Stimulated activated CD8-positive, alpha-beta memory T cell treated with anti-CD3 and anti-CD28 coated beads, Interleukin-15, amount 100 ng/mL, for 1 hour (primary cell): ENCODE results near the gene CEP112.
A peak's percentile ranks its signal among the peaks of the same experiment; 100 is the strongest.

Experiments used
- DNase-seq: peaks from one replicate; pipeline ENCODE4 v3.0.0-alpha.2; 2020; ENCODE audit warnings: low read depth

The CEP112 gene

DNA sequence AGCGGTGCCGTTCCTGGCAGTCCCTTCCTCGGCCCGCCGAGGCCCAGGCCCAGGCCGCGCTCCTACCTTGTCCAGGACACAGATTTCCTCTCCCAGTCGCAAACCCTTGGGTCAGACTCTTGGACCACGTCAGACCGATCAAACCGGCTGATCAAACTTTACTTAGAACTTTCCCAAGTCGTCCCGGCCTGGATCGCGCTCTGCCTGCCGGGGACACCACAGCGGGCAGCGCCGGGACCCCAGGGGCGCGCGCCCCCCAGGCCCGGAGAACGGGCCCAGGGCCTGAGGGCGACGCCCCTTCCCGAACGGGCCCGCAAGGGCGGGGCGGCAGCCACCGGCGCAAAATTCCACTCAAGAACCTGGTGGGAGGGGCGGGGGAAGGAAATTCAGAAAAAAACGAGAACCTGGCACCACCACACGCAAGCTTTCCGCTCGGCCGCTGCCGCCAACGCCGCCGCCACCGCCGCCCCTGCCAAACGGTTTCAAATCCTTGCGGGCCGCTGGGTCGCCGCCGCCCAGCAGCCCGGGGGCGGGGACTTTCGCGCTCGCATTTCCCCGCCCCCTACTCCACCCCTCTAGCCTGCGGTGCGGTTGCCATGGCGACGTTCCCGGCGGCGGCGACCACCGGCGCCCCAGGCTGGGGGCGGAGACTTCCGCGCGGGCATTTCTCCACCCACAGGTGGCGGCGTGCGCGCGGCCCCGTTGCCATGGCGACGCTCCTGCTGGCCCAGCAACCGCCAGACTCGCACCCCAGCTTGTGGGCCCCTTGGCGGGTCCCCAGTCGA is at the start of gene CEP112:
Gene CEP112 (minus strand): TSS at position 541 of the 785 bp plus-strand sequence.
- peak; percentile 77 for DNase-seq

GRCh38 chr17:66240630-66241029 is 48.7 kb upstream of the CEP112 start:
- DNase-seq, result no peak

- no peak for DNase-seq
These were observed 48.1 kb upstream of the CEP112 start for GRCh38 chr17:66240013-66240412.

DNA sequence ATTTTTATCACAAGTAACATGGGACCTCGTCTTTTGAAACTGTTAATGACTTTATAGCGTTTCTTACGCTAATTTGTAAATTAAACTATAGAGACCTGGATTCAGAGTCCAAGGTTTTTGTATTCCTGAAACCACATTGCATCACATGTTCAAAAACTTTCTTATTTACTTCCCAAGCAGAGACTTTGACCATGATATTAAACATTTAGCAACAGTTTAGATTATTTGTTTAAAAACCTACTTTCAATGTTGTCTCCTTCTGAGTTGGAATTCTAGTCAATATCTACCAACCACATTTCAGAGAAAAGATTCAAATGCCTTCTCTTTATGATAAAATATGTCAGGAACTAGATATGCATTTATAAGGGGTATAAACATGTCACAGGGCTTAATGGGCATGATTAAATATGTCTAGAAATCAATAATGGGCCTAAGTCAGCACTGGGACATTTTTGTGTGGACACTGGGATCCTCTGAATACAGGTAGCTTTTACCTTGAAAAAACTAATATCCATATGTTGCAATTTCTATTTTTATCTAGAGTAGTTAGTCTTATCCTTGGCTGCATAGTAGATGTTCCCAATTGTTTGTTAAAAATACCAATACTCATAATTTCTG is 43.6 kb upstream of the CEP112 start:
- DNase-seq, result no peak

DNA sequence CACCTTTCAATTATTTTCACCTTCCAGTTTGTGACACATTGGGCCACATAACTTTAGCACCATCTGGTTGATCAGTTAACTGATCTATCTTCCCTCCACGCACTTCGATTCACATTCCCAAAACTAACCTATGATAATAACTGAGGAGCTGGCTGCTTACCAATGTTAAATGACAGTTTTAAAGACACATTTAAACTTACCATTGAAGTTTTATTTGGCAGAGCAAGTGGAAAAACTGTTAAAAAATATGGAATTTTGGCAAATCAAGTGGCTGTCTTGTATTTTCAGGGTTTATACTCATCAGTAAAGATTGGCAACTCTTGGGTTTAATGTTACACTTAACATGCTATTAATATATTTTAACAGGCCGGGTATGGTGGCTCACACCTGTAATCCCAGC is 42.7 kb upstream of the CEP112 start:
- DNase-seq, result no peak

- no peak for DNase-seq
These were observed 41.3 kb upstream of the CEP112 start for GRCh38 chr17:66233023-66233753.

- DNase-seq, result no peak
These were observed 39.1 kb upstream of the CEP112 start for GRCh38 chr17:66230922-66231591.

DNA sequence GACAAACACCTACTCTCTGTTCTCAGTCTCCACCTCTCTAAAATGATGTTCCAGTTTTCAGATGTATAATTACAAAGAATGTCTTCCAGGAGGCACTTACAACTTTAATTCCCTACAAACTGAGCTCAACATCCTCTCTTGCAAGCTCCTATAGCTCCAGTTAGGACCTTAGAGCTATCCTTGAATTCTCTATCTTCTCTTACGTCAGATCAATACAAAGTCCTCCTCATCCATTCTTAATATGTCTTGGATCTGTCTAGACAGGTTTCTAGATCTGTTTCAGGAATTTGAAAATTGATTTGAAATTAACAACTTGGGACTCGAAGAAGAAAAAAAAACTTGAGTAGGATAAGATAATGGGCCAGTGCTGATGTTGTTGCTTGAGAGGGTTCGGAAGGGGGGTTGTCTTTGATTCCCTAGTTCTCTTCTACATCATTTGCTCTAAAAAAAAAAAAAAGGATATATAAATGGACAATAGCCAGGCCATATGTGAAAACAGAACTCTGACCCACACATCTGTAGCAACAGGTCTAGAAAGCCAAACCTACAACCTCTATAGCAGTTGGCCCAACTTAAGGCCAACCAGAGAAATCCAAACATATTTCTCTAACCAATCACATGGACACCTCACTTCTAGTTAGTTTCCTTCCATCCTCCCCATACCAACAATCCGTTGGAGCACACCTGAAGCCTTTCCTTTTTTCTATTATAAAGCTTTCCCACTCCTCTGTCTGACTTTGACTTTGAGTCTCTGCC is 38.0 kb upstream of the CEP112 start:
- DNase-seq, result no peak

DNA sequence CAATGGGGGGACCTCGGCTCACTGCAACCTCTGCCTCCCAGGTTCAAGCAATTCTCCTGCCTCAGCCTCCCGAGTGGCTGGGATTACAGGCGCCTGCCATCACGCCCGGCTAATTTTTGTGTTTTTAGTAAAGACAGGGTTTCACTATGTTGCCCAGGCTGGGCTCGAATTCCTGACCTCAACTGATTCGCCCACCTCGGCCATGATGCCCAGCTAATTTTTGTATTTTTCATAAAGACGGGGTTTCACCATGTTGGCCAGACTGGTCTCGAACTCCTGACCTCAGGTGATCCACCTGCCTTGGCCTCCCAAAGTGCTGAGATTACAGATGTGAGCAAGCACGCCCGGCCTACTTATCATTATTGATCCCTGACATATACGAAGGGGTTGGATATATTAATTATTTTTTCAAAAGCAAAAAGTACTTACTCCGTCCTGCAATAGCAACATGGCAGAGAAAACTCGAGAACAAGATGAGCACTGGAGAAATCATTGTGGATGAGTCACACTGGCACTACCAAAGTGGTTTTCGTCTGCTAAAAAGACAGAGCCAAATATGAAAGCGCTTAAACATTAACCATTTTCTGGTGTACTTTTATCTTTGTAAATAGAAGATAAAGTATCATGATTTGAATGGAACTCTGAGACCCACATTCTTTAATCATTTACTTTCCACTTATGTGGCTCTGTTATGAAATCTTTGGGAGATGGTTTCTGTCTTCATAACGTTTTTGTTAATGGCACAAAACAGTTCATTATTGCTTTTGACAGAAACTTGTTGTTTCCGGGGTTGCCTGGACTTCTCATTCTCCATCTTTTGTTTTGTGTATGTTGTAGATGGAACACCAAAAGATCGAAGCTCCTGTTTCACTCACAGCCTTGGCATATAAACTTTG is 37.2 kb upstream of the CEP112 start, which contains the start of gene APOH:
Gene APOH (minus strand): TSS at position 529 of the 896 bp plus-strand sequence. CDS start 36 bp downstream, at position 493.
- DNase-seq, result no peak

- DNase-seq, result no peak
These were observed 35.5 kb upstream of the CEP112 start for GRCh38 chr17:66227212-66228045.

DNA sequence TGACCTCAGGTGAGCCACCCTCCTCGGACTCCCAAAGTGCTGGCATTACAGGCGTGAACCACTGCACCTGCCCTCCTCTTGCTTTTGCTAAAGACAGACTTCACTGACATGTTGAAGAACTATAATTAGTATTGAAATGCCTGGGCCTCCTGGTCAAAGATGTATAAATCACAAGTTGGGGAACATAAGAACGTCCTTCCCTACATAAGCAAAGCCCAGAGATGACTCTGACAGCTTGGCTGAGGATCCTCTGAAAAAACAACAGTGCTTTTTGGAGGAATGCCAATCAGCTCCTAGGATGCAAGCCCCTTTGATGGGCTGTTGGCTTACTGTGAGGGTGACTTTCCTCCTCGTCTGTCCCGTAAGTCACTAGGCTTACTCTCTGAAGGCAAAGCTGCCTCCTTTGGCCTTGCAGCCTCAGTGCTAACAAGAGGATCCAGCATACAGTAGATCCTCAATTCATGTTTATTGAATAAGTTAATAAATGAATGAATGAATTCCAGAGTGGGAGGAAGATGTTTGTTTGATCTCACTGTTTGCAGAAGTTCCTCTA is 30.9 kb upstream of the CEP112 start:
- DNase-seq, result no peak

DNA sequence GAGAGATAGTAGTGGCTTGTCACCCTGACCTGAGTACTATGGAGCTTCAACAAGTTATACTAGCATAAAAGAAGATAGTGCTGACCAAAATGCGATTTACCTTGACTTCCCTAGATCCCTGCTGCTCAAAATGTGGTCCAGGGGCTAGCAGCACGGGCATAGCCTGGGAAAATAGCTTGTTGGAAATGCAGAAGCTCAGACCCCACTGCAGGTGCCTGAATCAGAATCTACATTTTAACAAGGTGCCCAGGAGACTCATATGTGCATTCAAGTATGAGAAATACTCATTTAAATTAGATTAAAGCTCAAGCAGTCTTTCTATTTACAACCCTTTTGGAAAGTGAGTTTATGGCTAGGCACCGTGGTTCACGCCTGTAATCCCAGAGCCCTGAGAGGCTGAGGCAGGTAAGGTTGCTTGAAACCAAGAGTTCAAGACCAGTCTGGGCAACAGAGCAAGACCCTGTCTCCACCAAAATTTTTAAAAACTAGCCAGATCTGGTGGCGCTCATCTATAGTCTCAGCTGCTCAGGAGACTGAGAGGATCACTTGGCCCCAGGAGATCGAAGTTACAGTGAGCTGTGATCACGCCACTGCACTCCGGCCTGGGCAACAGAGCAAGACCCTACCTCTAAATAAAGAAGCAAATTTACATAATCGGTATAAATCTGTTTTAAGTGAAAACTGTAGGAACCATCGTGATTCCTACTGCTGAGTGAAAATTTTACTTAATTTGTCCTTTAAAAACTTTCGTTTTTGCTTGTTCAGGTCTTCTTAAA is 30.0 kb upstream of the CEP112 start:
- DNase-seq, result no peak

GRCh38 chr17:66221343-66221742 is 29.4 kb upstream of the CEP112 start:
- DNase-seq, result no peak

GRCh38 chr17:66220079-66220835 is 28.3 kb upstream of the CEP112 start:
- no peak for DNase-seq

DNA sequence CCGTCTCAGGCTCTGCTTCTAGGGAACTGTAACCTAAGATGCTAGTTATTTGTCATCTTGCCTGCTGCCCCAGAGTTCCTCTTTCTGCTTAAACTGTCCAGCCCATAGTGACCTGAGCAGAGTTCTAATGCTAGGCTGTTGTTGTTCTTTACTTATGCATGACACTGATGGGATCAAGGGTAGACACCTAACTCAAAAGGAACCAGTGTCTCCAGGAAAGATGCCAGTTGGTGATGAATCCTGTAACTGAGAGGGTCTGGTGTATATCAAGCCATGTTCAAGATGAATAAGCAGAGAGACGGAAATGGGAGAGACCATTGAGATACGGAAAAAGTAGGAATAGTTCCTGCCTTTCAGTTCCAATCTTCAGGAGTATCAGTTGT is 23.6 kb upstream of the CEP112 start:
- DNase-seq, result no peak

- DNase-seq, result no peak
These were observed 23.1 kb upstream of the CEP112 start for GRCh38 chr17:66214884-66215528.
